Central memory CD8-positive, alpha-beta T cell (primary cell): ENCODE data around the gene LAMC3.

Experiments
- ATAC-seq: fragments of 150-1000 bp; cut with Tn5 transposase; replicated peaks from 2 replicates; pipeline ENCODE4 v1.10.0; 2022; ENCODE audit warnings: mild to moderate bottlenecking, moderate FRiP score, moderate number of reproducible peaks; ENCODE audit not compliant: poor library complexity, severe bottlenecking; ENCODE audit errors: extremely low read depth
- DNase-seq, 2 donors: peaks; one replicate each; pipeline ENCODE4 v3.0.0; 2021; ENCODE audit warnings: low spot score in 2 of 2
- H3K27ac Mint-ChIP-seq: one replicate; pipeline ENCODE4 v1.8.0; 2022; ENCODE audit warnings: low read depth, mild to moderate bottlenecking, moderate library complexity, mixed read lengths
- H3K27me3 Mint-ChIP-seq: one replicate; pipeline ENCODE4 v1.8.0; 2022; ENCODE audit warnings: mixed read lengths
- H3K36me3 Mint-ChIP-seq: one replicate; pipeline ENCODE4 v1.8.0; 2022; ENCODE audit warnings: mild to moderate bottlenecking, moderate library complexity, mixed read lengths; ENCODE audit not compliant: insufficient read depth
- H3K4me1 Mint-ChIP-seq: one replicate; pipeline ENCODE4 v1.8.0; 2022; ENCODE audit warnings: mixed read lengths
- H3K4me3 Mint-ChIP-seq: one replicate; pipeline ENCODE4 v1.8.0; 2022; ENCODE audit warnings: mild to moderate bottlenecking, moderate library complexity, mixed read lengths
- H3K9me3 Mint-ChIP-seq: one replicate; pipeline ENCODE4 v1.8.0; 2022; ENCODE audit warnings: mixed read lengths

LAMC3 gene

GRCh38 chr9:130990306-130990977 lies 18.5 kb upstream of the LAMC3 start:
- Mint-ChIP-seq H3K27me3 (peaks cover 11% of the 10 kb centered on the region), H3K4me1 (no peaks in the 10 kb centered on the region), H3K4me3 (no peak overlapping the region), H3K9me3 (no peaks in the 10 kb centered on the region), H3K36me3 (peaks cover 3% of the 10 kb centered on the region), H3K27ac (no peak overlapping the region)
- DNase-seq (no peak), ATAC-seq (no peak)

- ATAC-seq, result no peak
- H3K27ac Mint-ChIP-seq, result no peak overlapping the region
- no peaks in the 10 kb centered on the region for H3K9me3 Mint-ChIP-seq
Measured at GRCh38 chr9:130990978-130991777, 17.8 kb upstream of the LAMC3 start.

GRCh38 chr9:130991778-130992681 lies 16.9 kb upstream of the LAMC3 start:
- DNase-seq, result no peak
- peaks cover 2% of the 10 kb centered on the region for H3K36me3 Mint-ChIP-seq
- no peak overlapping the region for H3K4me3 Mint-ChIP-seq
- H3K27ac Mint-ChIP-seq, result no peak overlapping the region
- H3K27me3 Mint-ChIP-seq, result peaks cover 11% of the 10 kb centered on the region
- H3K4me1 Mint-ChIP-seq, result no peaks in the 10 kb centered on the region
- H3K9me3 Mint-ChIP-seq, result no peaks in the 10 kb centered on the region
- ATAC-seq, result no peak

More at GRCh38 chr9:130990978-130991777, 17.8 kb upstream of the LAMC3 start:
- DNase-seq, result no peak
- peaks cover 11% of the 10 kb centered on the region for H3K27me3 Mint-ChIP-seq
- peaks cover 3% of the 10 kb centered on the region for H3K36me3 Mint-ChIP-seq
- H3K4me1 Mint-ChIP-seq, result no peaks in the 10 kb centered on the region
- H3K4me3 Mint-ChIP-seq, result no peak overlapping the region

GRCh38 chr9:130992682-130993032 lies 16.3 kb upstream of the LAMC3 start:
- Mint-ChIP-seq H3K4me1 (no peaks in the 10 kb centered on the region), H3K27me3 (peaks cover 11% of the 10 kb centered on the region), H3K4me3 (no peak overlapping the region), H3K36me3 (no peaks in the 10 kb centered on the region), H3K27ac (no peak overlapping the region), H3K9me3 (no peaks in the 10 kb centered on the region)
- ATAC-seq (no peak), DNase-seq (no peak)

- no peak for ATAC-seq
- Mint-ChIP-seq H3K27me3 (peaks cover 12% of the 10 kb centered on the region), H3K27ac (no peak overlapping the region), H3K4me3 (no peak overlapping the region), H3K4me1 (no peaks in the 10 kb centered on the region), H3K9me3 (no peaks in the 10 kb centered on the region), H3K36me3 (no peaks in the 10 kb centered on the region)
- no peak for DNase-seq
Measured at GRCh38 chr9:130993303-130994030, 15.5 kb upstream of the LAMC3 start.

GRCh38 chr9:130994135-130995085 lies 14.6 kb upstream of the LAMC3 start:
- no peak overlapping the region for H3K27ac Mint-ChIP-seq
- H3K27me3 Mint-ChIP-seq, result peaks cover 21% of the 10 kb centered on the region
- no peak overlapping the region for H3K4me3 Mint-ChIP-seq
- no peaks in the 10 kb centered on the region for H3K36me3 Mint-ChIP-seq
- DNase-seq (no peak), ATAC-seq (no peak)
- no peaks in the 10 kb centered on the region for H3K9me3 Mint-ChIP-seq
- no peaks in the 10 kb centered on the region for H3K4me1 Mint-ChIP-seq

- Mint-ChIP-seq H3K27me3 (peaks cover 25% of the 10 kb centered on the region), H3K4me1 (no peaks in the 10 kb centered on the region), H3K36me3 (no peaks in the 10 kb centered on the region), H3K4me3 (no peak overlapping the region), H3K27ac (no peak overlapping the region), H3K9me3 (no peaks in the 10 kb centered on the region)
- no peak for DNase-seq
- ATAC-seq, result no peak
Measured at GRCh38 chr9:130995086-130996011, 13.6 kb upstream of the LAMC3 start.

- Mint-ChIP-seq H3K4me3 (no peak overlapping the region), H3K36me3 (no peaks in the 10 kb centered on the region), H3K9me3 (no peaks in the 10 kb centered on the region), H3K27me3 (peaks cover 31% of the 10 kb centered on the region), H3K4me1 (no peaks in the 10 kb centered on the region), H3K27ac (no peak overlapping the region)
- ATAC-seq (no peak), DNase-seq (no peak)
Measured at GRCh38 chr9:130996205-130996604, 12.8 kb upstream of the LAMC3 start.

- H3K4me1 Mint-ChIP-seq, result no peaks in the 10 kb centered on the region
- DNase-seq, result no peak
- no peak overlapping the region for H3K27ac Mint-ChIP-seq
- H3K27me3 Mint-ChIP-seq, result peaks cover 37% of the 10 kb centered on the region
- H3K4me3 Mint-ChIP-seq, result no peak overlapping the region
- no peaks in the 10 kb centered on the region for H3K9me3 Mint-ChIP-seq
- no peak for ATAC-seq
- no peaks in the 10 kb centered on the region for H3K36me3 Mint-ChIP-seq
Measured at GRCh38 chr9:130996676-130997394, 12.1 kb upstream of the LAMC3 start.

GRCh38 chr9:130997395-130997684 lies 11.6 kb upstream of the LAMC3 start:
- Mint-ChIP-seq H3K27me3 (peaks cover 38% of the 10 kb centered on the region), H3K36me3 (no peaks in the 10 kb centered on the region), H3K9me3 (no peaks in the 10 kb centered on the region), H3K27ac (no peak overlapping the region), H3K4me3 (no peak overlapping the region), H3K4me1 (no peaks in the 10 kb centered on the region)
- DNase-seq, result no peak
- ATAC-seq, result no peak
